ENCODE measurements around the gene TNFSF13. TPM values are rescaled to one million over a fixed set of nuclear protein-coding genes. Genes with fewer than 3 reads are reported as not detected.

TNFSF13 gene
- total and polyA plus RNA-seq, 12 donors: 1.00 to 75.2 (median 40.0) TPM

Small RNA genes lying within 50 kb of the gene (small RNA-seq; reads per million reads assigned to genes)
- gene CD68 (0 reads per million in 2 donors), gene RF00019 (0 reads per million in 2 donors), gene SNORA48 (0 reads per million in 2 donors), gene SNORD10 (0 reads per million in 2 donors)

Other genes with a start within 250 kb of the TNFSF13 start
Only the 30 nearest of the 31 such genes appear.
- gene NEURL4, start 229.4 kb upstream of the TNFSF13 start, total RNA-seq: 10 to 100 TPM; 10.4 to 46.9 (median 25.0) TPM
- gene NEURL4, start 229.4 kb upstream of the TNFSF13 start, polyA plus RNA-seq: 100 to 1,000 TPM in 1 of 3 donors, 10 to 100 TPM in 1, 1 to 10 TPM in 1; 8.7 to 111 (median 45.5) TPM
- 10 to 100 TPM in 4 of 9 donors, 1 to 10 TPM in 5; 2.9 to 54.7 (median 9.7) TPM for gene ACAP1, start 222.2 kb upstream of the TNFSF13 start, total RNA-seq
- gene ACAP1, start 222.2 kb upstream of the TNFSF13 start, polyA plus RNA-seq: 10 to 100 TPM in 2 of 3 donors, 1 to 10 TPM in 1; 2.1 to 54.1 (median 21.9) TPM
- 10 to 100 TPM in 6 of 9 donors, 1 to 10 TPM in 3; 6.8 to 13.8 (median 11.5) TPM for gene KCTD11, start 206.6 kb upstream of the TNFSF13 start, total RNA-seq
- 1 to 10 TPM; 5.2 to 10.0 (median 7.1) TPM for gene KCTD11, start 206.6 kb upstream of the TNFSF13 start, polyA plus RNA-seq
- gene TMEM95, start 203.6 kb upstream of the TNFSF13 start, total RNA-seq: not detected
- gene TMEM95, start 203.6 kb upstream of the TNFSF13 start, polyA plus RNA-seq: not detected
- gene TNK1, start 177.7 kb upstream of the TNFSF13 start, total RNA-seq: 1 to 10 TPM in 7 of 9 donors, under 1 TPM in 2; 0.06 to 8.7 (median 2.1) TPM
- gene TNK1, start 177.7 kb upstream of the TNFSF13 start, polyA plus RNA-seq: 1 to 10 TPM in 2 of 3 donors, under 1 TPM in 1; 0.13 to 3.9 (median 1.6) TPM
- 10 to 100 TPM in 8 of 9 donors, 1 to 10 TPM in 1; 7.7 to 34.5 (median 27.0) TPM for gene PLSCR3, start 164.2 kb upstream of the TNFSF13 start, total RNA-seq
- 10 to 100 TPM; 13.2 to 42.5 (median 32.9) TPM for gene PLSCR3, start 164.2 kb upstream of the TNFSF13 start, polyA plus RNA-seq
- gene TMEM256, start 154.7 kb upstream of the TNFSF13 start, total RNA-seq: 100 to 1,000 TPM in 3 of 9 donors, 10 to 100 TPM in 6; 52.9 to 205 (median 92.4) TPM
- gene TMEM256, start 154.7 kb upstream of the TNFSF13 start, polyA plus RNA-seq: 100 to 1,000 TPM in 2 of 3 donors, 10 to 100 TPM in 1; 48.5 to 334 (median 254) TPM
- 10 to 100 TPM in 6 of 9 donors, 1 to 10 TPM in 3; 2.8 to 34.8 (median 14.4) TPM for gene NLGN2, start 150.9 kb upstream of the TNFSF13 start, total RNA-seq
- 10 to 100 TPM in 2 of 3 donors, 1 to 10 TPM in 1; 7.7 to 44.6 (median 28.1) TPM for gene NLGN2, start 150.9 kb upstream of the TNFSF13 start, polyA plus RNA-seq
- not detected for gene SPEM1, start 138.4 kb upstream of the TNFSF13 start, total RNA-seq
- not detected for gene SPEM1, start 138.4 kb upstream of the TNFSF13 start, polyA plus RNA-seq
- not detected for gene SPEM2, start 133.1 kb upstream of the TNFSF13 start, total RNA-seq
- not detected for gene SPEM2, start 133.1 kb upstream of the TNFSF13 start, polyA plus RNA-seq
- not detected for gene SPEM3, start 129.9 kb upstream of the TNFSF13 start, total RNA-seq
- gene SPEM3, start 129.9 kb upstream of the TNFSF13 start, polyA plus RNA-seq: not detected
- 10 to 100 TPM in 4 of 9 donors, 1 to 10 TPM in 5; 5.7 to 26.6 (median 8.8) TPM for gene TMEM102, start 123.3 kb upstream of the TNFSF13 start, total RNA-seq
- gene TMEM102, start 123.3 kb upstream of the TNFSF13 start, polyA plus RNA-seq: 1 to 10 TPM; 2.1 to 8.7 (median 6.6) TPM
- gene FGF11, start 119.2 kb upstream of the TNFSF13 start, total RNA-seq: 10 to 100 TPM; 12.1 to 76.7 (median 23.4) TPM
- gene FGF11, start 119.2 kb upstream of the TNFSF13 start, polyA plus RNA-seq: 10 to 100 TPM; 10.2 to 33.2 (median 19.2) TPM
- 10 to 100 TPM; 18.7 to 56.3 (median 37.9) TPM for gene CHRNB1, start 113.7 kb upstream of the TNFSF13 start, total RNA-seq
- gene CHRNB1, start 113.7 kb upstream of the TNFSF13 start, polyA plus RNA-seq: 10 to 100 TPM; 32.2 to 40.8 (median 32.9) TPM
- gene ZBTB4, start 79.1 kb upstream of the TNFSF13 start, total RNA-seq: 100 to 1,000 TPM in 1 of 9 donors, 10 to 100 TPM in 8; 16.6 to 111 (median 75.3) TPM
- gene ZBTB4, start 79.1 kb upstream of the TNFSF13 start, polyA plus RNA-seq: 10 to 100 TPM; 30.0 to 59.6 (median 54.6) TPM
- gene SLC35G6, start 77.3 kb upstream of the TNFSF13 start, total RNA-seq: not detected
- gene SLC35G6, start 77.3 kb upstream of the TNFSF13 start, polyA plus RNA-seq: under 1 TPM in 1 of 3 donors, not detected in 2; 0.24 TPM
- 100 to 1,000 TPM in 5 of 9 donors, 10 to 100 TPM in 4; 34.9 to 172 (median 117) TPM for gene POLR2A, start 74.4 kb upstream of the TNFSF13 start, total RNA-seq
- gene POLR2A, start 74.4 kb upstream of the TNFSF13 start, polyA plus RNA-seq: 10 to 100 TPM; 19.3 to 80.4 (median 58.7) TPM
- 100 to 1,000 TPM in 2 of 9 donors, 10 to 100 TPM in 6, 1 to 10 TPM in 1; 3.3 to 134 (median 52.8) TPM for gene TNFSF12, start 9.7 kb upstream of the TNFSF13 start, total RNA-seq
- gene TNFSF12, start 9.7 kb upstream of the TNFSF13 start, polyA plus RNA-seq: 10 to 100 TPM; 18.8 to 70.8 (median 65.6) TPM
- 10 to 100 TPM; 28.4 to 55.3 (median 44.2) TPM for gene SENP3, start 3.2 kb downstream of the TNFSF13 start, total RNA-seq
- 10 to 100 TPM; 29.0 to 72.4 (median 38.4) TPM for gene SENP3, start 3.2 kb downstream of the TNFSF13 start, polyA plus RNA-seq
- 100 to 1,000 TPM in 6 of 9 donors, 10 to 100 TPM in 3; 19.4 to 177 (median 157) TPM for gene CD68, start 20.9 kb downstream of the TNFSF13 start, total RNA-seq
- gene CD68, start 20.9 kb downstream of the TNFSF13 start, polyA plus RNA-seq: 100 to 1,000 TPM in 2 of 3 donors, 10 to 100 TPM in 1; 32.3 to 207 (median 133) TPM
- 100 to 1,000 TPM in 6 of 9 donors, 10 to 100 TPM in 3; 65.9 to 267 (median 124) TPM for gene MPDU1, start 25.1 kb downstream of the TNFSF13 start, total RNA-seq
- gene MPDU1, start 25.1 kb downstream of the TNFSF13 start, polyA plus RNA-seq: 100 to 1,000 TPM in 1 of 3 donors, 10 to 100 TPM in 2; 70.1 to 200 (median 81.6) TPM
- gene SOX15, start 31.3 kb downstream of the TNFSF13 start, total RNA-seq: 1 to 10 TPM in 1 of 9 donors, under 1 TPM in 6, not detected in 2; 0.42 to 2.0 (median 0.92) TPM
- 1 to 10 TPM in 2 of 3 donors, under 1 TPM in 1; 0.29 to 2.4 (median 1.9) TPM for gene SOX15, start 31.3 kb downstream of the TNFSF13 start, polyA plus RNA-seq
- 10 to 100 TPM; 35.6 to 68.6 (median 45.5) TPM for gene FXR2, start 56.1 kb downstream of the TNFSF13 start, total RNA-seq
- gene FXR2, start 56.1 kb downstream of the TNFSF13 start, polyA plus RNA-seq: 10 to 100 TPM; 42.2 to 73.1 (median 42.4) TPM
- 100 to 1,000 TPM; 165 to 403 (median 233) TPM for gene SAT2, start 69.1 kb downstream of the TNFSF13 start, total RNA-seq
- gene SAT2, start 69.1 kb downstream of the TNFSF13 start, polyA plus RNA-seq: 100 to 1,000 TPM; 190 to 700 (median 511) TPM
- 1 to 10 TPM in 8 of 9 donors, under 1 TPM in 1; 0.30 to 2.9 (median 1.9) TPM for gene SHBG, start 71.4 kb downstream of the TNFSF13 start, total RNA-seq
- 1 to 10 TPM; 1.2 to 3.8 (median 2.0) TPM for gene SHBG, start 71.4 kb downstream of the TNFSF13 start, polyA plus RNA-seq
- gene ATP1B2, start 92.2 kb downstream of the TNFSF13 start, total RNA-seq: 10 to 100 TPM in 5 of 9 donors, 1 to 10 TPM in 4; 1.2 to 32.6 (median 14.5) TPM
- 1 to 10 TPM; 7.9 to 9.2 (median 8.5) TPM for gene ATP1B2, start 92.2 kb downstream of the TNFSF13 start, polyA plus RNA-seq
- gene TP53, start 128.7 kb downstream of the TNFSF13 start, total RNA-seq: 10 to 100 TPM in 8 of 9 donors, 1 to 10 TPM in 1; 9.7 to 85.9 (median 28.3) TPM
- 10 to 100 TPM; 13.4 to 19.9 (median 17.4) TPM for gene TP53, start 128.7 kb downstream of the TNFSF13 start, polyA plus RNA-seq
- gene WRAP53, start 129.7 kb downstream of the TNFSF13 start, total RNA-seq: 10 to 100 TPM in 1 of 9 donors, 1 to 10 TPM in 8; 3.4 to 15.3 (median 6.7) TPM
- 10 to 100 TPM in 2 of 3 donors, 1 to 10 TPM in 1; 4.5 to 31.0 (median 21.1) TPM for gene WRAP53, start 129.7 kb downstream of the TNFSF13 start, polyA plus RNA-seq
- gene EFNB3, start 146.5 kb downstream of the TNFSF13 start, total RNA-seq: 1 to 10 TPM in 5 of 9 donors, under 1 TPM in 3, not detected in 1; 0.26 to 1.5 (median 1.1) TPM
- 1 to 10 TPM in 2 of 3 donors, under 1 TPM in 1; 0.61 to 4.3 (median 1.2) TPM for gene EFNB3, start 146.5 kb downstream of the TNFSF13 start, polyA plus RNA-seq
- gene DNAH2, start 159.0 kb downstream of the TNFSF13 start, total RNA-seq: under 1 TPM; 0.04 to 0.26 (median 0.11) TPM
- under 1 TPM; 0.02 to 0.08 (median 0.07) TPM for gene DNAH2, start 159.0 kb downstream of the TNFSF13 start, polyA plus RNA-seq